OCI-M2 (cell line): ENCODE measurements around the gene PRM3.

Experiments
- DNase-seq: peaks from one replicate; lab custom pipeline; 2025; ENCODE audit not compliant: unreplicated experiment; lab: John Stamatoyannopoulos, UW

Gene PRM3

GRCh38 chr16:11229432-11229831 is 44.0 kb downstream of the PRM3 start:
- DNase-seq: no peak

DNA sequence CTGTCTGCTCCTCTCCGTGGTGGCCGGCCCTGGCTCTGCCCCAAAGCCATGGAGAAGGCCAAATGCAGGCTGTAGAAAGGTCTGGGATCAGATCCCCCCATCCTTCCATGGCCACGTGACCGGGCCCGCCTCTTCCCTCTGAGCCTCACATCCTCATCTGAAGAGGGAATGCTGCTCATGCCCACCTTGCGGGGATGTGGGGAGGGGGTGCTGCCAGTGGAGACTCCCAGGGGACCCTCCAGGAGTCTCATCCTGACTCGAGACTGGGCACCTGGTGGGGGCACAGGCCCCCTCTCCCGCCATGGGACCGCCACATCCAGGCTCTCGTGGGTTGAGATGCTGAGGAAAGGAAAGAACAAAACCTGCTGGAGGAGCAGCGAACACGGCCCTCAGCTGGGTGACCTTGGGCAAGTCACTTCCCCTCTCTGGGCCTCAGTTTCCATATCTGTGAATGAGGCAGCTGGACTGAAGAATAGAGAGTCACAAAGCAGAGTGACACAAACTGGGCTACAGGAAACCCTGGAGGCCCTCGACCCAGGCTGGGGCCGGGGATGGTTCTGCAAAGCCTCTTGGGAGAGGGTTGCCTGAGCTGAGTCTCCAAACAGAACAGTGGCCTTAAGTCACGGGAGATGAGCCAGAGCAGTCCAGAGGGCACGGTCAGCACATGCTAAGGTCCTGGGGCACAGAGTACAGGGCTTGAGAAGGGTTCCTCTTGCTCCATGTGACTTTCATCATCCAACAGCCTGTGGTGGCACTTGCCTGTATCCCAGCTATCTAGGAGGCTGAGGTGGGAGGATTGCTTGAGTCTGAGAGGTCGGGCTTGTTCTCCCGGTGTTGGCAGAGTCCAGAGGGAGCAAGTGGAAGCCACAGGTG is 47.5 kb downstream of the PRM3 start:
- DNase-seq: no peak

DNA sequence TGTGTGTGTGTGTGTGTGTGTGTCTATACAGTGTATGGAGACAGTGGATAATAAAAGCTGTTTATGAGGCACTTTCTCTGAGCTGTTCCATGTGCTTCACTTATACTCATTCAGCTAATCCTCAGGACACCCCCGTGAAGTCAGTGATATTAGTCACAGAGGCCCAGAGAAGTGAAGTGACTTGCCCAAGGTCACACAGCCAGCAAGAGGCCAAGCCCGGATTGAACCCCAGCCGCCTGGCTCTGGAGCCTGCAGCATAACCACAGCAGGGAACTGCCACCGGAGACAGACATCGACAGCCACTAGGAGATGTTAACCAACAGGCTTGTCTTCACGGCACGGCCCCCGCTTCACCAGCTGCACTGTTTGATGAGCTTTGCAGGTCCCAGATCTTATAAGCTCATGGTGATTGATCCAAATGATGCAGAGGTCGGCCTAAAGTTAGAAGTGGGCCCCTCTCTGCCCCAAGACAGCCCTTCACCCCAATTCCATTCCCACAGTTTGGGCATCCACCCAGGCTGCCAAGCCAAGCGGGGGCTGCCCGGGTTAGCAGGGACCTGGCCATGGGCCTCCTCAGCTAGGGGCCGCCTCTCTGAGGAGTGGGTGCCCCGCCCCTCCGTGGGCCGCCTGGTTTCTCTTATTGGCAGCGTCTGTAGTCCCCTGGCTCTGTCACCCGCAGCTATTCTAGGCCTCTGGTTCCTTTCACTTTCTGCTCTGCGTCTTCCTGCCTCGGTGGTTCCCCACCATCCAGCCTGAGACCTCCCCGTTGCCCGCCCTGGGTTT is 48.3 kb downstream of the PRM3 start:
- DNase-seq: no peak

GRCh38 chr16:11224096-11224893 is 49.1 kb downstream of the PRM3 start:
- DNase-seq: no peak
